ENCODE data around the gene EYA4.

Gene EYA4

GRCh38 chr6:133456439-133456838, 215.3 kb downstream of the EYA4 start:
- no peak for TF ChIP-seq CTCF (IDR thresholded peaks at IDR 0.05; ENCODE audit: extremely low read depth, insufficient read depth, missing control alignments)
- in situ Hi-C loops (cut with MboI; ENCODE audit: low pct_unique_long_range_greater_than_20kb, low sequenced_read_pairs, unreplicated experiment) = no loop called here
- DNase-seq (ENCODE audit: low spot score) = no peak

GRCh38 chr6:133456944-133457343, 215.8 kb downstream of the EYA4 start:
- DNase-seq (ENCODE audit: low spot score) = no peak
- no peak for TF ChIP-seq CTCF (IDR thresholded peaks at IDR 0.05; ENCODE audit: extremely low read depth, insufficient read depth, missing control alignments)
- in situ Hi-C loops (cut with MboI; ENCODE audit: low pct_unique_long_range_greater_than_20kb, low sequenced_read_pairs, unreplicated experiment) = no loop called here

- TF ChIP-seq CTCF (IDR thresholded peaks at IDR 0.05; ENCODE audit: extremely low read depth, insufficient read depth, missing control alignments) = no peak
- in situ Hi-C loops (cut with MboI; ENCODE audit: low pct_unique_long_range_greater_than_20kb, low sequenced_read_pairs, unreplicated experiment) = no loop called here
- no peak for DNase-seq (ENCODE audit: low spot score)
These were observed 218.9 kb downstream of the EYA4 start for GRCh38 chr6:133460101-133460500.

- in situ Hi-C loops (cut with MboI; ENCODE audit: low pct_unique_long_range_greater_than_20kb, low sequenced_read_pairs, unreplicated experiment) = no loop called here
- no peak for DNase-seq (ENCODE audit: low spot score)
- no peak for TF ChIP-seq CTCF (IDR thresholded peaks at IDR 0.05; ENCODE audit: extremely low read depth, insufficient read depth, missing control alignments)
These were observed 222.6 kb downstream of the EYA4 start for GRCh38 chr6:133463790-133464189.

GRCh38 chr6:133466680-133467079, 225.5 kb downstream of the EYA4 start:
- in situ Hi-C loops (cut with MboI; ENCODE audit: low pct_unique_long_range_greater_than_20kb, low sequenced_read_pairs, unreplicated experiment) = no loop called here
- no peak for DNase-seq (ENCODE audit: low spot score)

GRCh38 chr6:133467231-133467981, 226.2 kb downstream of the EYA4 start:
- TF ChIP-seq CTCF (IDR thresholded peaks at IDR 0.05; ENCODE audit: extremely low read depth, insufficient read depth, missing control alignments) = no peak
- DNase-seq (ENCODE audit: low spot score) = no peak
- in situ Hi-C loops (cut with MboI; ENCODE audit: low pct_unique_long_range_greater_than_20kb, low sequenced_read_pairs, unreplicated experiment) = no loop called here

More at GRCh38 chr6:133466680-133467079, 225.5 kb downstream of the EYA4 start:
- TF ChIP-seq CTCF (IDR thresholded peaks at IDR 0.05; ENCODE audit: extremely low read depth, insufficient read depth, missing control alignments) = no peak
